GM18909 (cell line): Measurements from ENCODE around the gene MMP25.
"Not testable (repeated sequence)": the region's sequence is repeated elsewhere in the genome, so short reads cannot be mapped to it uniquely, and the experiment has no call there.

Source experiments
- ATAC-seq: cut with Tn5 transposase; IDR thresholded peaks from one replicate; pipeline ENCODE4 v1.9.1; 2021; ENCODE audit warnings: mild to moderate bottlenecking; ENCODE audit not compliant: unreplicated experiment, poor library complexity

Gene MMP25

DNA sequence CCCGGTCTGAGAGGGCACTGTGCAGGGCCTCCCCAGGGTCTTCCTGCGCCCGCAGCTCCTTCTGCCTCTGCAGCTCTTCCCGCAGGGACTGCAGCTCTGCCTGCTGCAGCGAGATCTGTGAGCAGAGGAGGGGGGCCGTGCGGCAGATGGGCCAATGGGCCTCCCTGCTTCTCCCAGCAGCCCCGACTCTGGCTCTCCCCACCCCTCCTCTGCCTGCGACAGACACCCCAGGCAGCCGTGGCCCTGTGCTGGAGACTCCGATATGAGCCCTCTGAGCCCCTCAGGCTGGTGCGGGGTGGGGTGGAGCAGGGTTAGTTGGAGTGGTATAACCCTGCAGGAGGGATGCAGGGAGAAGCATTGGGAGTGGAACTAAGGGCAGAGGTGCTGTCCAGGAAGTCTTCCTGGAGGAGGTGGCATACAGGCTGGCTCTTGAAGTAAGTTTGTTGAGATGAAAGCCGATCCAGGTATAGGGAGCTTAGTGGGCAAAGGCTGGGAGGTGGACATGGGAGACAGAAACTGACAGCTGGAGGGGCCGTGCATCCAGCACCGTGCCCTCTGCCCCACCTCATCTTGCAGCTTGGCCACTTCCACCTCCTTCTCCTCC, 17.5 kb upstream of the MMP25 start:
- ATAC-seq: no peak

DNA sequence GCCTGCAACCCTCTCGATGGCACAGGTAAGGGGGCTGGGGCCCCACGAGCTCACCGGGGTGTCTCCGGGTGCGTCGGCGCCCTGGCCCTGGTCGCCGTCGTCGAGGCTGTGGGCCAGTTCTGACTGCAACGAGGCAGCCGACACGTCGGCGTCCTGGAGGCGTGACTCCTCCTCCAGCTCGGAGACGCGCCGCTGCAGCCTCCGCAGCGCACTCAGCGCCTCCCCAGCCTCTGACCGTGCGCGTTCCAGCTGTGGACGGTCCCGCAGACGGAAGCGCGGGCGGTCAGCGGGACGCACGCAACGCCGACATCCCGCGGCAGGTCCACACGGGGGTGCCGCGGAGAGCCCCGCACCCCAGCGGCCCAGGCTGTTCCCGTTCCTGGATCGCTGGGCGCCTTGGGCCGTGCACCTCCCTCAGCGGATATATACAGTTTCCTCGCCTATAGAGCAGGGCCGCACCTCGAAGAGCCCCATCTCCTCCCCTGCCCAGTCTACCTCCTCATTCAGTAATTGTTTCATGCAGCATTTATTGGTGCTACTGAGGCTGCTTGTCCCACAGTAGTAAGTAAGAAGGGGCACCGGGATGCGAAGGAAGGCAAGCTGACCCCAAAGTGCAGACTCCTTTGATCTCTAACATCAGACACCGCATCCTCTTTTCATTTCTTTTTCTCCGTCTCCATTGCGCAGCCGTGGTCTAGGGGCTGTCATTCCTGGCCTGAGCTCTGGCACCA, 16.7 kb upstream of the MMP25 start:
- no peak for ATAC-seq

DNA sequence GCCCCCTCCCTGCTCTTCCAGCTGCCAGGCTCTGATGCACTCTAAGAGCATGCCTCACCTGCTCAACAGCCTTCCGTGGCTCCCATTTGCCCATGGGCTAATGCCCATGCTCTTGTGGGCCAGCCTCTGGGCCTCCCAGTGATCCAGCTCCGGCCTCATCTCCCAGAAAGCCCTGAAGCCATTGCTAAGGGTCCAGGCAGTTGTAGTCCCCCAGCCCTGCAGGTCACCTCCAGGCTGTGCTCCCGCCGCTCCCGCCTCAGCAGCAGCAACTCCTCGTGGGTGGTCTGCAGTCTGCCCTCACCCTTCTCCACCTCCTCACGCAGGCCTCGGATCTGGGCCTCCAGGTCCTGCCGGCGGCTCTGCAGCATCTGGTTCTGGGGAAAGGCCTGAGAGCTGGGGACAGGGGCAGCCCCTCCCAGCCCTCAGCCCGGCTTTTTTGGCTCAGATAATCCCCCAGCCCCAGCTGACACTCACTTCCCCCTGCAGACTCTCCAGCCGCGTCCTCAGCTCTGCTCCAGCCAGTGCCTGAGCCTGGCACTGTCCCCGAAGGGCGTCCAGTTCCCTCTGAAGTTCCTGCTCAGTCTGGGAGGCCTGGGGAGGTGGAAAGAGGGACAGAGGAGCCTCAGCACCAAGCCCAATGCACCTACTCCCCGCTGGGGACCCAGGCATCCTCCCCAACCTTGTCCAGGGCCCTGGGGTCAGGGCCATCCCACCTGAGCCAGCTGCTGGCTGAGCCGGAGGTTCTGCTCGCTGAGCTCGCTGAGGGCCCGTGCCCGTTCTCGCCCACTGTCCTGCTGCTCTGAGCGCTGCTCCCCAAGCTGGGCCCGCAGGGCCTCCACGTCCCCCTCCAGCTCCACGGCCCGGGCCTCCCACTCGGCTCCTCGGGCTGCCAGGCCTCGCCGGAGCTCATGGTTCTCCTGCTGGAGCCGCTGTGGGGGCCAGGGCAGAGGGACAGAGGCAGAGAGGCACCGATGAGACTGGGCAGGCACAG, 15.8 kb upstream of the MMP25 start:
- no peak for ATAC-seq

DNA sequence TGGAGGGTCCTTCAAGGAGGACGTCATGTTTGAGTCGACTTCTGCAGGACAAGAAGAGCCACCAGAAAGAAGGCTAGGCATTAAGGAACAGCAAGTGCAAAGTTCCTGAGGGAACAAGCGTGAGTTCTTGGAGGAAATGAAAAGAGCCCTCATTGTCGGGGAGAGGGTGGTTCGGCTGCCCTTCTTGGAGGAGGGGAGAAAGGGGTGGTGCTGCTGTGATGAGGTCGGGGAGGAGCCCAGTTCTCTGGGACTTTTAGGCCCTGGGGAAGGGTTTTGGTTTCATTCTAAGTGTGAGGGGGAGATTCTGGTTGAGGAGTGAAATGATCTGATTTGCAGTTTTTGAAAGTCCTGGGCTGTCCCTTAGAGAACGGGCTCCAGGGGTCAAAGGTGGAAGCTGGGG, 13.7 kb upstream of the MMP25 start:
- no peak for ATAC-seq

DNA sequence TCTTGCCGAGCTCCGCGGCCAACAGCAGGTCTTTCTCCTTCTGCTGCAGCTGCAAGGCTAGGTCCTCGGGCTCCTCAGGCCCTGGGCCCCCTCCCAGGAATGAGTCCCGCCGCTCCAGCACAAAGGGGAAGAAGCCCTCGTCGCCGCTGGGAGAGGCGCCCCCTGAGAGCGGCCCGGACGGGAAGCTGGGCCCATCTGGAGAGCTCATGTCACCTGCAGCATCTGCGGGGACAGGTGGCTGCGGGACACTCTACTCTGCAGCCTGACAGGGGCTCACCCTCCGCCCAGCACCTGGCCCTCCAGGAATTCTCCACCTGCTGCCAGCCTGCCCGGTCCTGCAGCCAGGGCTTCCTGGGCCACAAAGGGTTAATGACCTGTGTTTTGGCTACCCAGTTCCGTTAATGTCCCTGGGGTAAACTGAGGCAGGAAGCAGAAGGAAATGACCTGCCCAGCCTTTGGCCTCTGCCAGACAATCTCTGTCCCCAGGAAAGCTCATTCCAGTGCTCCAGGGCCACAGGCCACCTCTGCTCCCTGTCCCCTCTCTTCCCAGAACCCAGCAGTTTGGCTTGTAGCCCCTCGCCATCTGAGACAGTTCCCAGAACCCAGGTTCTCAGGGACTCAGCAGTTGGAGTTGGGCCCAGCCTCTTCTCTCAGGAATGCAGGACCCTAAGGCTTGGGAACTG, 10.9 kb upstream of the MMP25 start:
- ATAC-seq: no peak

DNA sequence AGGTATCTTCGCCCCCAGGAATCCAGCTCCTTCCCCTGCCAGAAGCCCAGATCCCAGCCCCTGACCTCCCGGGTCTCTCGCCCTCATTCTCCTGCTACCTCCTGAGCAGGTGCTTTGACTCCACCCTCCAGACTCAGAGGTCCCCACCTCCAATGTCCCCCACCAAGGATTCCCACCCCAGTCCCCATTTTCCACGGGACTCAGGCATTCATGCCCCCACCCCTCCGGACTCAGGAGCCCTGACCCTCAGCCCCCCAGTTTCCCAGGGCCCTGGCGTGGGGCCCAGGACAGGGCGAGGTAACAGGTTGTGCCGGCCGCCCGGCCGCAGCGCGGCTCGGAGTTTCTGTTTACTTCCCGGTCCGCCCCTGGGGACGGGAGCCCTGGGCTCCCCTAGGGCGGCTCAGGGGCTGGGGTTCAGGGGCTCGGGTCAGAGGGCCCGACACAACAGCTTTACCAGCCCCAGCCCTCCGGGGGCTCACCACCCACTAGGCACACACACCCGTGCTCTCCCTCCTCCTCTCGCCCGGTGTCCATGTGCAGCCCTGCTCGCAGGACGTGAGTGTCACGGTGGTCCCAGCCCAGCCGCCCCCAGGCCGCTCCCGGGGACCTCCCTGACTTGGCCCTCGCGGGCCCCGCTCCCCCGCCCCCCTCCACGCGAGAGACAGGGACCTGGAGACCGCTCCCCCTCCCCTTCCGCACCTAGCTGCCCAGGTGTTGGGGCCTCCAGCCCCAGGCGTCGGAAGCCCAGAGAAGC, 10.2 kb upstream of the MMP25 start:
- ATAC-seq: no peak

DNA sequence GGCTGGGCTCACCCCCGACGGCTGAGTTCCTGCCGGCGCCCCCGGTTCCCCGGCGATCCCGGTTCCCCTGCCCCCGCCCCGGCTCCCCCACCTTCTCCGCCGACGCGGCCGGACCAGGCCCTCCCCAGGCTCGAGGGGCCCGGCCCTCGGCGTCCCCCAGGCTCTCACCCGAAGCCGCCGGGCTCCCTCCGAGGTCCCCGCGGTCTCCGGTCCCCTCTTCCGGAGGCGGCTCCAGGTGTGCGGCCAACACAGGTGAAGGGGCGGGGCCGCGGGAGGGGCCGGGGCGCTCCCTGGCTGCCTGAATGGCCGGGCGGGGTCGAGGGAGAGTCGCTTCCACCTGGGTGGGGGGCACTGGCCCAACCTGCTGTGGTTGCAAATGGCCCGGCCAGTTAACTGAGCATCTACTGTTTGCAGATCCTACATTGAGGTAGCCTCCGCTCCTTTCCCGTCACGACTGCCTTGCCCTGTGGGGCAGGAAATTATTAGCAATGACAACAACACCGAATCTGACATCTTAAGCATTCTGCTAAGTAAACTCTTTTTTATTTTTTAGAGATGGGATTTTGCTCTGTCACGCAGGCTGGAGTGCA, 9.5 kb upstream of the MMP25 start, which contains the start of gene BICDL2:
TSS of gene BICDL2 (minus strand) at position 219 of the 590 bp plus-strand sequence. CDS start 1,448 bp downstream, outside the sequence.
- ATAC-seq: no peak

DNA sequence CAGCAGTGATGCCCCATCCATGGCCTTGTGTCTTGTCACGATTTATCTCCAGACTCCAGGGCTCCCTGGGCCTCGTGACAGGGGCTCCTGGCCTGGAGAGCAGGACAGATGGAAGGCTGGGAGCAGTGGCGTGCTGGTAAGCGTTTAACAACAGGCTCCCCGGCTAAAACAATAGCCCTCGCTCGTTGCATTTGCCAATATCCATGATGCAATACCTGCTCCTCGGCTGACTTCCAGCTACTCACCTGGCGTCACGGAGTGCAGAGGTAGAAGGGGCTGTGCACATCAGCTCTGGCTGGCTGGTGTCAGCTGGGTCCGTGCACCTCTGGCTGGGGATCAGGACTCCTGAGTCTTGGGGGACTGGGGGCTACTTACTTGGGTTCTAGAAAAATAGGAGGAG, 8.1 kb upstream of the MMP25 start:
- no peak for ATAC-seq

DNA sequence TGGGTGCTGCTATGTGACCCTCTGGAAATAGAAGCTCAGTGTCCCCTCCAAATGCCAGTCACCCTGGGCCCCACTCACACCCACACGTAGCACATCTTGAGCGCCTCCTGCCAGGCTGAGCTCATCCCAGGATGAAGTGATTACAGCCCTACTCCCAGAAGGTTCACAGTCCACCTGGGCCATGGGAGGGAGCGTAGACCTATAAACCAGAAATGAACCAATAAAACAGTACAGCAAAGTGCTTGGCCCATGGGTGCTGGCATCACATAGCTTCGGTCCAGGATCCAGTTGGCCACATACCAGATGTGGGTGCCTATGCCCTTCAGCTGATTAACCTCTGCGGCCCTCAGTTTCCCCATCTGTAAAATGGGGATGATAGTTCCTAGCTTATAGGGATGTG, 7.5 kb upstream of the MMP25 start:
- ATAC-seq: no peak

DNA sequence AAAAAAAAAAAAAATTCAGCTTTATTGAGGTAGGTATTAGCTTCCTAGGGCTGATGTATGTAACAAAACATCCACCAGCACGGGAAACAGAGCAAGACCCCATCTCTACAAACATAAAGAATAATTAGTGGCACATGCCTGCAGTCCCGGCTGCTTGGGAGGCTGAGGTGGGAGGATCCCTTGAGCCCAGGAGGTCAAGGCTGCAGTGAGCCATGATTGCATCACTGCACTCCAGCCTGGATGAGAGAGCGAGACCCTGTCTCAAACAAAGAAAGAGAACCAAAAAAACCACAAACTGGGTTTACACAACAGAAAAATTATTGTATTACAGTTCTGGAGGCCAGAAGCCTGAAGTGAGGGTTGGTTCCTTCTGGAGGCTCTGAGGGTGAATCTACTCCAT, 4.0 kb upstream of the MMP25 start:
- no peak for ATAC-seq

DNA sequence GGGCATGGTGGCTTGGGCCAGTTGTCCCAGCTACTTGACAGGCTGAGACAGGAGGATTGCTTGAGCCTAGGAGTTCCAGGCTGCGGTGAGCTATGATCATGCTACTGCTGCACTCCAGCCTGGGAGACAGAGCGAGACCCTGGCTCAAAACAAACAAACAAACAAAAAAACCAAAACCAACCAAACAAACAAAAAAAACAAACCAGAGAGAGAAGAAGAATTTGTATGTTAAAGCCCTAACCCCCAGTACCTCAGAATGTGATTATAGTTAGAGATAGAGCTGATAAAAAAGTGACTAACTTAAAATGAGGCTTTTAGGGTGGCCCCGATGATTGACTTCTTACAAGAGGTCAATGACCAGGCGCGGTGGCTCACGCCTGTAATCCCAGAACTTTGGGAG, 1.7 kb upstream of the MMP25 start:
- no peak for ATAC-seq

DNA sequence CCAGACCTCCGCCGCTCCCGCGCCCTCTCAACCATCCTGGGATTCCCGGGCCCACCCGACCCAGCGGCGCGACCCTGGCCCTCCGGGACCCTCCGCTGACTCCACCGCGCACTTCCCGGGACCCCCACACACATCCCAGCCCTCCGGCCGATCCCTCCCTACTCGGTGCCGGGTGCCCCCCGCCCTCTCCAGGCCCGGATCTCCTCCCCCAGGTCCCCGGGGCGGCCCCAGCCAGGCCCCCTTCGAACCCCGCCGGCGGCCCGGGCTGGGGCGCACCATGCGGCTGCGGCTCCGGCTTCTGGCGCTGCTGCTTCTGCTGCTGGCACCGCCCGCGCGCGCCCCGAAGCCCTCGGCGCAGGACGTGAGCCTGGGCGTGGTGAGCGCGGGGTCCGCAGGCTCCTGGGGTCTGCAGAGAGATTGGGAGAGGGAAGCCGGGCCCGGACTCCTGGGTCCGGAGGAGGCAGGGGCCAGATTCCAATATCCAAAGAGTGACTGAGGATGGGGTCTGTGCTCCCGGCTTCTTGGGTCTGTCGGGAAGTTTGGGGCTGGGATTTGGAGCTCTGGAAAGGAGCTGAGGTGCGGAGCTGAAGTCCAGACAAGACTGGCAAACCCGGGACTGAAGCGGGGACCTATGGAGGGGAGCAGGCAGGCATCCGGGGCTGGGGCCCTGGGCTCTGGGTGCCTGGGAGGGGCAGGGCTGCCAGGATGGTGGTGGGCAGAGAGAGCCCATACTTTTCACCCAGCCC, 453 bp downstream of the MMP25 start:
- ATAC-seq: no peak

DNA sequence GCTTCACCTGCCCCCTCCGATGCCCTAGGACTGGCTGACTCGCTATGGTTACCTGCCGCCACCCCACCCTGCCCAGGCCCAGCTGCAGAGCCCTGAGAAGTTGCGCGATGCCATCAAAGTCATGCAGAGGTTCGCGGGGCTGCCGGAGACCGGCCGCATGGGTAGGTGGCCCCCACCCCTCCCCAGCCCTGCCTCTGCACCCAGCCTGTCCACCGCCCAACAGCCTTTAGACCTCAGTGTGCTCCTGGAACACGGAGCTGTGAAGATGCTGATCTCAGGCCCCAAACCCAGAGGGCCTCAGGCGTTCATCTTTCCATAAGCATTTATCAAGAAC, 993 bp downstream of the MMP25 start:
- ATAC-seq: no peak

DNA sequence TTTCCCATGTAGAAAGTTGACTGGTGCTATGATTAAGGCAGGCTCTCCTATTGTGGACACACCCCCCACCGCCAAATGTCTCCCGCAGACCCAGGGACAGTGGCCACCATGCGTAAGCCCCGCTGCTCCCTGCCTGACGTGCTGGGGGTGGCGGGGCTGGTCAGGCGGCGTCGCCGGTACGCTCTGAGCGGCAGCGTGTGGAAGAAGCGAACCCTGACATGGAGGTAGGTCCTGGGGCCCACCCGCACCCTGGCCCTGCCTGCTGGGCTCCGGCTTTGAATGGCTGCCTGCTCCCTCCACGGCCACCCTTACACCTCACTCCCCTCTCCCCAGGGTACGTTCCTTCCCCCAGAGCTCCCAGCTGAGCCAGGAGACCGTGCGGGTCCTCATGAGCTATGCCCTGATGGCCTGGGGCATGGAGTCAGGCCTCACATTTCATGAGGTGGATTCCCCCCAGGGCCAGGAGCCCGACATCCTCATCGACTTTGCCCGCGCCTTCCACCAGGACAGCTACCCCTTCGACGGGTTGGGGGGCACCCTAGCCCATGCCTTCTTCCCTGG, 3.6 kb downstream of the MMP25 start:
- ATAC-seq: no peak

DNA sequence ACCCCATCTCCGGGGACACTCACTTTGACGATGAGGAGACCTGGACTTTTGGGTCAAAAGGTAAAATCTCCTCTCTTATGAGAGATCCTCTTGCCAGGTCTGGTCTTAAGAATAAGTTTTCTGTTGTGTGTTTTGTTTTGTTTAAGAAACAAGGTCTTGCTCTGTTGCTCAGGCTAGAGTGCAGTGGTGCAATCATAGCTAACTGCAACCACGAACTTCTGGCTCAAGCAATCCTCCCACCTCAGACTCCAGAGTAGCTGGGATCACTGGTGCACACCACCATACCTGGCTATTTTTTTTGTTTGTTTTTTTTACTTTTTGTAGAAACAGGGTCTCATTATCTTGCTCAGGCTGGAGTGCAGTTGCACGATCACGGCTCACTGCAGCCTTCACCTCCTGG, 4.1 kb downstream of the MMP25 start:
- ATAC-seq: no peak

DNA sequence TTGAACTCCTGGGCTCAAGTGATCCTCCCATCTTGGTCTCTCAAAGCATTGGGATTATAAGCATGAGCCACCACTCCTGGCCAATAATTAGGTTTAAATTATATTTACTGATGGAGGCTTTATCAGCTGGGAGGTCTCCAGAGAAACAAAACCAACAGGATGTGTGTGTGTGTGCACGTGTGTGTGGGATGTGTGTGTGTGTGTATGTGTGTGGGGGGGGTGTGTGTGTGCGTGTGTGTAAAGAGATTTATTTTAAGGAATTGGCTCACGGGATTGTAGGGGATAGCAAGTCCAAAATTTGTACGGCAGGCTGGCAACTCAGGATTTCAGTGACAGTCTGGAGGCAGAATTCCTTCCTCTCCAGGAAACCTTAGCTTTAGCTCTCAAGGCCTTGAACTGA, 4.6 kb downstream of the MMP25 start:
- ATAC-seq: no peak

DNA sequence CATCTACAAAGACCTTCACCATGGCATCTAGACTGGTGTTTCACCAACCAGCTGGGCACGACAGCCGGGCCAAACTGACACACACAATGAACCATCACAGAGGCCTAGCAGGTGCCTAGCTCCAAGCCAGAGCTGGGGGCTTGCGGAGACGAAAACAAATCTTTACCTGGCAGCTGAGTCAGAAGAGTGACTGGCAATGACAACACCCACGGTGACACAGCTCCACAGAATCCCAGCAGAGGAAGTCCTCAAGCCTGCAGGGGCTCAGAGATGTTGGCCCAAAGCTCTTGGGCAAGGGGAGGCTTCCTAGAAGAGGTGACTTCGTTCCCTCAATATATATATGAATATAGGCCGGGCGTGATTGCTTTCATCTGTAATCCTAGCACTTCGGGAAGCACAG, 5.1 kb downstream of the MMP25 start:
- no peak for ATAC-seq

DNA sequence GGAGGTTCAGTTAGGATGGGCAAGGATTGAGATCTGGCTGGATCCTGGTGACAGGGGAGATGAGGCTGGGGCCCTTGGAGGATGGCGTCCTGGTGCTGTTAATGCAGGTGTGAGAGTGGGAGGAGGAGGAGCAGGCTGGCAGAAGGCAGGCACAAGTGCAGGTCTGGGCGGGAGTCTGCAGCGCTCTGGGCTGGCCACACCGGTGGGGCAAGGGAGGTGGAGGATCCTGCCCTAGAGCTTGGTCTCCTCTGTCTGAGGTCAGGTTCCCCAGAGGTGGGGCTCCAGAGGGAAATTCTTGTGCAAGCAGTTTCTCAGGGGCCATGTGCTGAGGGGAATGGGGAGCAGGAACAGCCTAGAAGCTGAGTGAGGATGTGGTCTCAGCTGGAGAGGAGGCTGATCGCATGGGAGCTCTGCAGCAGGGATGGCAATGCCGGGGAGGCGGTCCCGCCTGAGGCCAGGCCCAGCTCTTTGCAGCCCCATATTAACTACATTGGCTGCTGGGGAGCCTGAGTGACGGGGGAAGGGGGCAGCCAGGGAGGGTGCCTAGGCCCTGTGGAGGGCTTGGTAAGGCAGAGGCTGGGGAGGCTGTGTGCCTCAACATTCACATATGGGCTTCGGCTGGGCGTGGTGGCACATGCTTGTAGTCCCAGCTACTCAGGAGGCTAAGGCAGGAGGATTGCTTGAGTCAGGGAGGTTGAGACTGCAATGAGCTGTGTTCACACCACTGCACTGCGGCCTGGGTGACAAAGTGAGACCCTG, 6.4 kb downstream of the MMP25 start:
- not testable (repeated sequence) for ATAC-seq
